ENCODE measurements around the gene OSBPL8.

DNA sequence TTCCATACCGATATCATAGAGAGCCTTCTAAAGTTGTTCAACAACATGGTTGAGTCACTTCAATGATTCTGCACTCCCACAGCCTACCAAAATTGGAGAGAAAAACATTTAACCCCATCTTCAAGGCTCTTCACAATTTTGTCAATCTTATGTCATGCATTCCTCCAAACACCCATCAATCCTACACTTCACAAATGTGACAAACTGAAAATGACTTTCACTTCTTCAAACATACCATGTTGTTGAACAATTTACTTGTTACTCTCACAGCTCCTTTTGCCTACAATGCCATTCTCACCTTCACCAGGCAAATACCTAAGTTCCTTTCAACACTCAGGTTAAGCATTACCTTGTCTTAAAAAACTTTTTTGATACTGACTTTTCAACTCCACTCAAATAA is 88.0 kb downstream of the OSBPL8 start:
- TF ChIP-seq, protein P1, sequence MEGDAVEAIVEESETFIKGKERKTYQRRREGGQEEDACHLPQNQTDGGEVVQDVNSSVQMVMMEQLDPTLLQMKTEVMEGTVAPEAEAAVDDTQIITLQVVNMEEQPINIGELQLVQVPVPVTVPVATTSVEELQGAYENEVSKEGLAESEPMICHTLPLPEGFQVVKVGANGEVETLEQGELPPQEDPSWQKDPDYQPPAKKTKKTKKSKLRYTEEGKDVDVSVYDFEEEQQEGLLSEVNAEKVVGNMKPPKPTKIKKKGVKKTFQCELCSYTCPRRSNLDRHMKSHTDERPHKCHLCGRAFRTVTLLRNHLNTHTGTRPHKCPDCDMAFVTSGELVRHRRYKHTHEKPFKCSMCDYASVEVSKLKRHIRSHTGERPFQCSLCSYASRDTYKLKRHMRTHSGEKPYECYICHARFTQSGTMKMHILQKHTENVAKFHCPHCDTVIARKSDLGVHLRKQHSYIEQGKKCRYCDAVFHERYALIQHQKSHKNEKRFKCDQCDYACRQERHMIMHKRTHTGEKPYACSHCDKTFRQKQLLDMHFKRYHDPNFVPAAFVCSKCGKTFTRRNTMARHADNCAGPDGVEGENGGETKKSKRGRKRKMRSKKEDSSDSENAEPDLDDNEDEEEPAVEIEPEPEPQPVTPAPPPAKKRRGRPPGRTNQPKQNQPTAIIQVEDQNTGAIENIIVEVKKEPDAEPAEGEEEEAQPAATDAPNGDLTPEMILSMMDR (IDR thresholded peaks at IDR 0.05; ENCODE audit: insufficient read depth, low read length, poor library complexity, severe bottlenecking): no peak
- TF ChIP-seq EZH2phosphoT487 (conservative IDR thresholded peaks at IDR 0.05; ENCODE audit: low read length): no peak
